Measurements from ENCODE around the gene CYP27A1.
"Not testable (repeated sequence)": the region's sequence is repeated elsewhere in the genome, so short reads cannot be mapped to it uniquely, and the experiment has no call there.

Gene CYP27A1

DNA sequence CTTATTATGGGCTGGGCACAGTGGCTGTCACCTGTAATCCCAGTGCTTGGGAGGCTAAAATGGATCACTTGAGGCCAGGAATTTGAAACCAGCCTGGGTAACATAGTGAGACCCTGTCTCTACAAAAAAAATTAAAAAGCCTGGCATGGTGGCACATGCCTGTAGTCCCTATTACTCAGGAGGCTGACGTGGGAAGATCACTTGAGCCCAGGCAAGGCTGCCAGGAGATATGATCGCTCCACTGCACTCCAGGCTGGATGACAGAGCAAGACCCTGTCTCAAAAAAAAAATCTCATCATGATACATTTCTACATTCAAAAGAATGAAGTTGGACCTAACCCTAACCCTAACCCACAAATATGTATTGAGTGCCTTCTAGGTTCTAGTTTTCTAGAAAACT is 20.2 kb upstream of the CYP27A1 start:
- TF ChIP-seq ZNF565 (CRISPR knock-in tag; conservative IDR thresholded peaks at IDR 0.05; ENCODE audit: low read depth) = no peak
- TF ChIP-seq, protein P1, sequence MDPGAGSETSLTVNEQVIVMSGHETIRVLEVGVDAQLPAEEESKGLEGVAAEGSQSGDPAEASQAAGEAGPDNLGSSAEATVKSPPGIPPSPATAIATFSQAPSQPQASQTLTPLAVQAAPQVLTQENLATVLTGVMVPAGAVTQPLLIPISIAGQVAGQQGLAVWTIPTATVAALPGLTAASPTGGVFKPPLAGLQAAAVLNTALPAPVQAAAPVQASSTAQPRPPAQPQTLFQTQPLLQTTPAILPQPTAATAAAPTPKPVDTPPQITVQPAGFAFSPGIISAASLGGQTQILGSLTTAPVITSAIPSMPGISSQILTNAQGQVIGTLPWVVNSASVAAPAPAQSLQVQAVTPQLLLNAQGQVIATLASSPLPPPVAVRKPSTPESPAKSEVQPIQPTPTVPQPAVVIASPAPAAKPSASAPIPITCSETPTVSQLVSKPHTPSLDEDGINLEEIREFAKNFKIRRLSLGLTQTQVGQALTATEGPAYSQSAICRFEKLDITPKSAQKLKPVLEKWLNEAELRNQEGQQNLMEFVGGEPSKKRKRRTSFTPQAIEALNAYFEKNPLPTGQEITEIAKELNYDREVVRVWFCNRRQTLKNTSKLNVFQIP (CRISPR knock-in tag; IDR thresholded peaks at IDR 0.05; ENCODE audit: borderline replicate concordance, low read depth) = no peak
- no peak for TF ChIP-seq ZFP30 (CRISPR knock-in tag; IDR thresholded peaks at IDR 0.05)
- no peak for TF ChIP-seq ZFP3 (CRISPR knock-in tag; IDR thresholded peaks at IDR 0.05)
- no peak for TF ChIP-seq TCF4 (CRISPR knock-in tag; IDR thresholded peaks at IDR 0.05; ENCODE audit: borderline replicate concordance)
- TF ChIP-seq CSDC2 (CRISPR knock-in tag; IDR thresholded peaks at IDR 0.05) = no peak
- TF ChIP-seq, protein P2, sequence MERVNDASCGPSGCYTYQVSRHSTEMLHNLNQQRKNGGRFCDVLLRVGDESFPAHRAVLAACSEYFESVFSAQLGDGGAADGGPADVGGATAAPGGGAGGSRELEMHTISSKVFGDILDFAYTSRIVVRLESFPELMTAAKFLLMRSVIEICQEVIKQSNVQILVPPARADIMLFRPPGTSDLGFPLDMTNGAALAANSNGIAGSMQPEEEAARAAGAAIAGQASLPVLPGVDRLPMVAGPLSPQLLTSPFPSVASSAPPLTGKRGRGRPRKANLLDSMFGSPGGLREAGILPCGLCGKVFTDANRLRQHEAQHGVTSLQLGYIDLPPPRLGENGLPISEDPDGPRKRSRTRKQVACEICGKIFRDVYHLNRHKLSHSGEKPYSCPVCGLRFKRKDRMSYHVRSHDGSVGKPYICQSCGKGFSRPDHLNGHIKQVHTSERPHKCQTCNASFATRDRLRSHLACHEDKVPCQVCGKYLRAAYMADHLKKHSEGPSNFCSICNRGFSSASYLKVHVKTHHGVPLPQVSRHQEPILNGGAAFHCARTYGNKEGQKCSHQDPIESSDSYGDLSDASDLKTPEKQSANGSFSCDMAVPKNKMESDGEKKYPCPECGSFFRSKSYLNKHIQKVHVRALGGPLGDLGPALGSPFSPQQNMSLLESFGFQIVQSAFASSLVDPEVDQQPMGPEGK (CRISPR knock-in tag; IDR thresholded peaks at IDR 0.05; ENCODE audit: borderline replicate concordance) = no peak
- no peak for TF ChIP-seq ZC3H10 (CRISPR knock-in tag; IDR thresholded peaks at IDR 0.05)
- TF ChIP-seq BACH2 (CRISPR knock-in tag; IDR thresholded peaks at IDR 0.05; ENCODE audit: borderline replicate concordance) = no peak
- TF ChIP-seq ESRRG (CRISPR knock-in tag; IDR thresholded peaks at IDR 0.05) = no peak
- no peak for TF ChIP-seq ZNF70 (CRISPR knock-in tag; IDR thresholded peaks at IDR 0.05)
- no peak for TF ChIP-seq GLIS3 (CRISPR knock-in tag; IDR thresholded peaks at IDR 0.05)
- no peak for TF ChIP-seq CSRNP3 (CRISPR knock-in tag; IDR thresholded peaks at IDR 0.05)
- TF ChIP-seq ISL1 (CRISPR knock-in tag; IDR thresholded peaks at IDR 0.05) = no peak
- TF ChIP-seq, protein P3, sequence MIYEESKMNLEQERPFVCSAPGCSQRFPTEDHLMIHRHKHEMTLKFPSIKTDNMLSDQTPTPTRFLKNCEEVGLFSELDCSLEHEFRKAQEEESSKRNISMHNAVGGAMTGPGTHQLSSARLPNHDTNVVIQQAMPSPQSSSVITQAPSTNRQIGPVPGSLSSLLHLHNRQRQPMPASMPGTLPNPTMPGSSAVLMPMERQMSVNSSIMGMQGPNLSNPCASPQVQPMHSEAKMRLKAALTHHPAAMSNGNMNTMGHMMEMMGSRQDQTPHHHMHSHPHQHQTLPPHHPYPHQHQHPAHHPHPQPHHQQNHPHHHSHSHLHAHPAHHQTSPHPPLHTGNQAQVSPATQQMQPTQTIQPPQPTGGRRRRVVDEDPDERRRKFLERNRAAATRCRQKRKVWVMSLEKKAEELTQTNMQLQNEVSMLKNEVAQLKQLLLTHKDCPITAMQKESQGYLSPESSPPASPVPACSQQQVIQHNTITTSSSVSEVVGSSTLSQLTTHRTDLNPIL (CRISPR knock-in tag; IDR thresholded peaks at IDR 0.05; ENCODE audit: low read depth) = no peak
- TF ChIP-seq ARNTL (CRISPR knock-in tag; IDR thresholded peaks at IDR 0.05; ENCODE audit: borderline replicate concordance, low read depth) = no peak
- TF ChIP-seq, protein P4, sequence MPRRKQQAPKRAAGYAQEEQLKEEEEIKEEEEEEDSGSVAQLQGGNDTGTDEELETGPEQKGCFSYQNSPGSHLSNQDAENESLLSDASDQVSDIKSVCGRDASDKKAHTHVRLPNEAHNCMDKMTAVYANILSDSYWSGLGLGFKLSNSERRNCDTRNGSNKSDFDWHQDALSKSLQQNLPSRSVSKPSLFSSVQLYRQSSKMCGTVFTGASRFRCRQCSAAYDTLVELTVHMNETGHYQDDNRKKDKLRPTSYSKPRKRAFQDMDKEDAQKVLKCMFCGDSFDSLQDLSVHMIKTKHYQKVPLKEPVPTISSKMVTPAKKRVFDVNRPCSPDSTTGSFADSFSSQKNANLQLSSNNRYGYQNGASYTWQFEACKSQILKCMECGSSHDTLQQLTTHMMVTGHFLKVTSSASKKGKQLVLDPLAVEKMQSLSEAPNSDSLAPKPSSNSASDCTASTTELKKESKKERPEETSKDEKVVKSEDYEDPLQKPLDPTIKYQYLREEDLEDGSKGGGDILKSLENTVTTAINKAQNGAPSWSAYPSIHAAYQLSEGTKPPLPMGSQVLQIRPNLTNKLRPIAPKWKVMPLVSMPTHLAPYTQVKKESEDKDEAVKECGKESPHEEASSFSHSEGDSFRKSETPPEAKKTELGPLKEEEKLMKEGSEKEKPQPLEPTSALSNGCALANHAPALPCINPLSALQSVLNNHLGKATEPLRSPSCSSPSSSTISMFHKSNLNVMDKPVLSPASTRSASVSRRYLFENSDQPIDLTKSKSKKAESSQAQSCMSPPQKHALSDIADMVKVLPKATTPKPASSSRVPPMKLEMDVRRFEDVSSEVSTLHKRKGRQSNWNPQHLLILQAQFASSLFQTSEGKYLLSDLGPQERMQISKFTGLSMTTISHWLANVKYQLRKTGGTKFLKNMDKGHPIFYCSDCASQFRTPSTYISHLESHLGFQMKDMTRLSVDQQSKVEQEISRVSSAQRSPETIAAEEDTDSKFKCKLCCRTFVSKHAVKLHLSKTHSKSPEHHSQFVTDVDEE (CRISPR knock-in tag; IDR thresholded peaks at IDR 0.05) = no peak
- TF ChIP-seq OSR1 (CRISPR knock-in tag; IDR thresholded peaks at IDR 0.05) = no peak
- no peak for TF ChIP-seq TOX (CRISPR knock-in tag; IDR thresholded peaks at IDR 0.05; ENCODE audit: borderline replicate concordance)
- no peak for TF ChIP-seq RARB (CRISPR knock-in tag; IDR thresholded peaks at IDR 0.05)
- no peak for ATAC-seq

GRCh38 chr2:218772759-218773158 is 9.2 kb upstream of the CYP27A1 start:
- ATAC-seq = not testable (repeated sequence)

- TF ChIP-seq ESRRG (CRISPR knock-in tag; IDR thresholded peaks at IDR 0.05) (no peak), ISL1 (CRISPR knock-in tag; IDR thresholded peaks at IDR 0.05) (no peak), TOX (CRISPR knock-in tag; IDR thresholded peaks at IDR 0.05; ENCODE audit: borderline replicate concordance) (no peak), ZNF8 (CRISPR knock-in tag; IDR thresholded peaks at IDR 0.05) (no peak), BACH2 (CRISPR knock-in tag; IDR thresholded peaks at IDR 0.05; ENCODE audit: borderline replicate concordance) (no peak), ZC3H10 (CRISPR knock-in tag; IDR thresholded peaks at IDR 0.05) (no peak)
- TF ChIP-seq, protein P4 (CRISPR knock-in tag; IDR thresholded peaks at IDR 0.05) = no peak
- no peak for ATAC-seq
Observed at GRCh38 chr2:218773881-218774280, 8.1 kb upstream of the CYP27A1 start.

Measured in SK-N-SH treated with all-trans-retinoic acid at 6 μM for 48 hours (cell line).